Measurements from ENCODE around the gene LMTK2.

LMTK2 gene

GRCh38 chr7:98079891-98080648 lies 26.6 kb upstream of the LMTK2 start:
- H3K27ac ChIP-seq: no peak overlapping the region

GRCh38 chr7:98081319-98081718 lies 25.3 kb upstream of the LMTK2 start:
- Histone ChIP-seq H3K4me1 (ENCODE audit: control insufficient read depth in 1 of 2, insufficient read depth in 1 of 2, low read depth in 1 of 2, low read length in 1 of 2) (no peaks in the 10 kb centered on the region), H3K36me3 (no peaks in the 10 kb centered on the region), H3K9me3 (no peaks in the 10 kb centered on the region), H3K27ac (no peak overlapping the region), H3K4me3 (ENCODE audit: low read depth in 1 of 2, low read length in 1 of 2) (no peak overlapping the region), H3K27me3 (peaks cover 9% of the 10 kb centered on the region)
- TF ChIP-seq CTCF (IDR thresholded peaks at IDR 0.05): no peak

More at GRCh38 chr7:98079891-98080648, 26.6 kb upstream of the LMTK2 start:
- no peaks in the 10 kb centered on the region for H3K4me1 ChIP-seq (ENCODE audit: control insufficient read depth in 1 of 2, insufficient read depth in 1 of 2, low read depth in 1 of 2, low read length in 1 of 2)
- TF ChIP-seq CTCF (IDR thresholded peaks at IDR 0.05): no peak
- no peaks in the 10 kb centered on the region for H3K9me3 ChIP-seq
- no peaks in the 10 kb centered on the region for H3K36me3 ChIP-seq
- H3K4me3 ChIP-seq (ENCODE audit: low read depth in 1 of 2, low read length in 1 of 2): no peak overlapping the region
- H3K27me3 ChIP-seq: peaks cover 9% of the 10 kb centered on the region

DNA sequence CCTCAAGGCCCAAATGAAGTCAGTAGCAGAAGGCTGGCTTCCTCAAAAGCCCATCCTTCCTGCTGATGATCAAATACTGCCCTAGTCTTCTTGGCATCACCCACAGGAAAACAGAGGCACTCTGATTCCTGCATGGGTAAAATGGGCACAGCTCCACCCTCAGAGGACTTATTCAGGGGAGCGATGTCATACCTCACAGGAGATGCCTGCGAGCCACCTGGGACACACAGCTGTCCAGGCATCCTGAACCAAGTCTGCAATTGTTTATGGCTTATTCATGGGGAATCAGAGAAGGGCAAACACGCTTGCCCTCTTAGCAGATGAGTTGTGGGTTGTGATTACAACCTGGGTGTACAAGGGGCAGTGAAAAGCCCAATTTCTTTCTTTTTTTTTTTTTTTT lies 22.0 kb upstream of the LMTK2 start:
- H3K36me3 ChIP-seq: no peaks in the 10 kb centered on the region
- no peak for TF ChIP-seq CTCF (IDR thresholded peaks at IDR 0.05)
- no peaks in the 10 kb centered on the region for H3K4me1 ChIP-seq (ENCODE audit: control insufficient read depth in 1 of 2, insufficient read depth in 1 of 2, low read depth in 1 of 2, low read length in 1 of 2)
- H3K4me3 ChIP-seq (ENCODE audit: low read depth in 1 of 2, low read length in 1 of 2): no peak overlapping the region
- H3K27ac ChIP-seq: no peak overlapping the region
- no peaks in the 10 kb centered on the region for H3K9me3 ChIP-seq
- H3K27me3 ChIP-seq: peaks cover 20% of the 10 kb centered on the region

- TF ChIP-seq CTCF (IDR thresholded peaks at IDR 0.05): no peak
- Histone ChIP-seq H3K27me3 (peaks cover 20% of the 10 kb centered on the region), H3K9me3 (no peaks in the 10 kb centered on the region)
Observed at GRCh38 chr7:98085674-98086073, 21.0 kb upstream of the LMTK2 start.

GRCh38 chr7:98086281-98086718 lies 20.4 kb upstream of the LMTK2 start:
- H3K4me1 ChIP-seq (ENCODE audit: control insufficient read depth in 1 of 2, insufficient read depth in 1 of 2, low read depth in 1 of 2, low read length in 1 of 2): no peaks in the 10 kb centered on the region
- no peak overlapping the region for H3K4me3 ChIP-seq (ENCODE audit: low read depth in 1 of 2, low read length in 1 of 2)
- peaks cover 20% of the 10 kb centered on the region for H3K27me3 ChIP-seq
- no peaks in the 10 kb centered on the region for H3K9me3 ChIP-seq
- no peaks in the 10 kb centered on the region for H3K36me3 ChIP-seq
- H3K27ac ChIP-seq: no peak overlapping the region
- no peak for TF ChIP-seq CTCF (IDR thresholded peaks at IDR 0.05)

More at GRCh38 chr7:98085674-98086073, 21.0 kb upstream of the LMTK2 start:
- no peaks in the 10 kb centered on the region for H3K36me3 ChIP-seq
- no peak overlapping the region for H3K27ac ChIP-seq
- no peak overlapping the region for H3K4me3 ChIP-seq (ENCODE audit: low read depth in 1 of 2, low read length in 1 of 2)
- no peaks in the 10 kb centered on the region for H3K4me1 ChIP-seq (ENCODE audit: control insufficient read depth in 1 of 2, insufficient read depth in 1 of 2, low read depth in 1 of 2, low read length in 1 of 2)
